ENCODE data around the gene MAP3K1.

MAP3K1 gene

DNA sequence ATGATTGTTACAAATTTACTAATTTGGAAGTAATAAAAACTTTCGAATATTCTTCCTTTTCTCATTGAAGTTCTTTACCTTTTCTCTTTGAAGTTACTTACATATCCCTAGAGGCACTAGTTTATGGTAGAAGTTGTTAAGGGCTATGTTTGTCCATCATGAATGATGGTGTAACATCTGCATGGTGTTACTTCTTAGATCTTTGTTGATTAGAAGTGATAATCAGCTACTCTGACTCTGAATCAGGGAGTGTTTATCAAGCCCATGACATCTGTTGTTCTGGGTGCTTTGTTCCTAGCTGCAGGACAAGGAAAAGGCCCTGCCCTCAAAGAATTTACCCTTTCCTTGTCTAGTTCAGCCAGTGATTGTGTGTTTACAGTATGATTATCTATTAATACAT lies 32.9 kb downstream of the MAP3K1 start:
- Histone ChIP-seq H3K4me3 (ENCODE audit: low read depth in 1 of 2, low read length in 1 of 2) (no peak overlapping the region), H3K4me1 (ENCODE audit: control insufficient read depth in 1 of 2, insufficient read depth in 1 of 2, low read depth in 1 of 2, low read length in 1 of 2) (peaks cover 23 to 59% of the 10 kb centered on the region in 2 experiments), H3K27me3 (no peaks in the 10 kb centered on the region), H3K27ac (peak overlapping the region; percentile 6), H3K36me3 (no peaks in the 10 kb centered on the region), H3K9me3 (no peaks in the 10 kb centered on the region)
- TF ChIP-seq, protein P1, sequence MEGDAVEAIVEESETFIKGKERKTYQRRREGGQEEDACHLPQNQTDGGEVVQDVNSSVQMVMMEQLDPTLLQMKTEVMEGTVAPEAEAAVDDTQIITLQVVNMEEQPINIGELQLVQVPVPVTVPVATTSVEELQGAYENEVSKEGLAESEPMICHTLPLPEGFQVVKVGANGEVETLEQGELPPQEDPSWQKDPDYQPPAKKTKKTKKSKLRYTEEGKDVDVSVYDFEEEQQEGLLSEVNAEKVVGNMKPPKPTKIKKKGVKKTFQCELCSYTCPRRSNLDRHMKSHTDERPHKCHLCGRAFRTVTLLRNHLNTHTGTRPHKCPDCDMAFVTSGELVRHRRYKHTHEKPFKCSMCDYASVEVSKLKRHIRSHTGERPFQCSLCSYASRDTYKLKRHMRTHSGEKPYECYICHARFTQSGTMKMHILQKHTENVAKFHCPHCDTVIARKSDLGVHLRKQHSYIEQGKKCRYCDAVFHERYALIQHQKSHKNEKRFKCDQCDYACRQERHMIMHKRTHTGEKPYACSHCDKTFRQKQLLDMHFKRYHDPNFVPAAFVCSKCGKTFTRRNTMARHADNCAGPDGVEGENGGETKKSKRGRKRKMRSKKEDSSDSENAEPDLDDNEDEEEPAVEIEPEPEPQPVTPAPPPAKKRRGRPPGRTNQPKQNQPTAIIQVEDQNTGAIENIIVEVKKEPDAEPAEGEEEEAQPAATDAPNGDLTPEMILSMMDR (IDR thresholded peaks at IDR 0.05): no peak

GRCh38 chr5:56849671-56850070 lies 34.3 kb downstream of the MAP3K1 start:
- Histone ChIP-seq H3K36me3 (no peaks in the 10 kb centered on the region), H3K4me1 (ENCODE audit: control insufficient read depth in 1 of 2, insufficient read depth in 1 of 2, low read depth in 1 of 2, low read length in 1 of 2) (peaks cover 20 to 60% of the 10 kb centered on the region in 2 experiments), H3K27me3 (no peaks in the 10 kb centered on the region), H3K27ac (peak overlapping the region; percentile 35), H3K9me3 (no peaks in the 10 kb centered on the region), H3K4me3 (ENCODE audit: low read depth in 1 of 2, low read length in 1 of 2) (no peak overlapping the region)
- TF ChIP-seq, protein P1 (IDR thresholded peaks at IDR 0.05): no peak

DNA sequence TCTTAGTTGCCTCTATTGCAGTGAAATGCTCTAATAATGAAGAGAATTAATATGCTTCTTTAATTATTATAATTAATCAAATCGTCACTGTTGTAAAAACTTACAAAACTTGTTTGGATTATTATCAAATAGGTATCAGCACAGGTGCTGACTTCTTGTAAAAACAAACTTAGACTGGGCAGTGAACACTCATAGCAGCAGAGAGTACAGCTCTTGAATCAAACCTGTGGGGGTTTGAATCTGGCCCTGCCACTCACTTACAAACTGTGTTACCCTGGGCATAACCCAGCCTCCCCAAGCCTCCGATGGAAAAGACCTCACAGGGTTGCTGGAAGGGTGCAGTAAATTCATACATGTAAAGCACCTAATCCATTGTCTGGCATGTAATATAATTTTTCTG lies 35.1 kb downstream of the MAP3K1 start:
- Histone ChIP-seq H3K4me1 (ENCODE audit: control insufficient read depth in 1 of 2, insufficient read depth in 1 of 2, low read depth in 1 of 2, low read length in 1 of 2) (peaks cover 15 to 59% of the 10 kb centered on the region in 2 experiments), H3K27me3 (no peaks in the 10 kb centered on the region), H3K4me3 (ENCODE audit: low read depth in 1 of 2, low read length in 1 of 2) (no peak overlapping the region), H3K36me3 (no peaks in the 10 kb centered on the region), H3K9me3 (no peaks in the 10 kb centered on the region), H3K27ac (no peak overlapping the region)
- TF ChIP-seq, protein P1 (IDR thresholded peaks at IDR 0.05): no peak

GRCh38 chr5:56851258-56851941 lies 36.1 kb downstream of the MAP3K1 start:
- H3K9me3 ChIP-seq: no peaks in the 10 kb centered on the region
- H3K4me1 ChIP-seq (ENCODE audit: control insufficient read depth in 1 of 2, insufficient read depth in 1 of 2, low read depth in 1 of 2, low read length in 1 of 2): peaks cover 10 to 51% of the 10 kb centered on the region in 2 experiments
- H3K27me3 ChIP-seq: no peaks in the 10 kb centered on the region
- no peaks in the 10 kb centered on the region for H3K36me3 ChIP-seq
- no peak overlapping the region for H3K4me3 ChIP-seq (ENCODE audit: low read depth in 1 of 2, low read length in 1 of 2)
- H3K27ac ChIP-seq: peak overlapping the region; percentile 5
- TF ChIP-seq, protein P1 (IDR thresholded peaks at IDR 0.05): no peak

- TF ChIP-seq, protein P1 (IDR thresholded peaks at IDR 0.05): no peak
- Histone ChIP-seq H3K27me3 (no peaks in the 10 kb centered on the region), H3K9me3 (no peaks in the 10 kb centered on the region), H3K4me1 (ENCODE audit: control insufficient read depth in 1 of 2, insufficient read depth in 1 of 2, low read depth in 1 of 2, low read length in 1 of 2) (peaks cover 10 to 51% of the 10 kb centered on the region in 2 experiments), H3K4me3 (ENCODE audit: low read depth in 1 of 2, low read length in 1 of 2) (no peak overlapping the region), H3K36me3 (peaks cover 3% of the 10 kb centered on the region), H3K27ac (peak overlapping the region; percentile 23)
Observed at GRCh38 chr5:56852228-56853000, 37.1 kb downstream of the MAP3K1 start.
